PC-3 (cell line): ENCODE data around the gene SKIDA1.

Experiments
- CTCF ChIP-seq: fragments of 300-600 bp; sonication (generic); conservative IDR thresholded peaks from 2 replicates; pipeline ENCODE4 v1.5.1; 2017; ENCODE audit warnings: antibody characterized with exemption, low read depth, mild to moderate bottlenecking, low read length
- EZH2 ChIP-seq: fragments of 300-600 bp; sonication (generic); IDR thresholded peaks from one replicate; pipeline ENCODE4 v1.6.1; 2017; ENCODE audit warnings: antibody characterized with exemption, mild to moderate bottlenecking, low read length; ENCODE audit not compliant: unreplicated experiment

- no peak for TF ChIP-seq CTCF
- no peak for TF ChIP-seq EZH2
Observed at GRCh38 chr10:21498986-21499385, 26.5 kb downstream of the SKIDA1 start.
